DMS53 treated with DMSO at 0.1 percent for 48 hours (cell line): ENCODE results near the gene CALY.

Experiments used
- DNase-seq: peaks from one replicate; lab custom pipeline; 2025; ENCODE audit not compliant: unreplicated experiment; lab: John Stamatoyannopoulos, UW

Gene CALY

DNA sequence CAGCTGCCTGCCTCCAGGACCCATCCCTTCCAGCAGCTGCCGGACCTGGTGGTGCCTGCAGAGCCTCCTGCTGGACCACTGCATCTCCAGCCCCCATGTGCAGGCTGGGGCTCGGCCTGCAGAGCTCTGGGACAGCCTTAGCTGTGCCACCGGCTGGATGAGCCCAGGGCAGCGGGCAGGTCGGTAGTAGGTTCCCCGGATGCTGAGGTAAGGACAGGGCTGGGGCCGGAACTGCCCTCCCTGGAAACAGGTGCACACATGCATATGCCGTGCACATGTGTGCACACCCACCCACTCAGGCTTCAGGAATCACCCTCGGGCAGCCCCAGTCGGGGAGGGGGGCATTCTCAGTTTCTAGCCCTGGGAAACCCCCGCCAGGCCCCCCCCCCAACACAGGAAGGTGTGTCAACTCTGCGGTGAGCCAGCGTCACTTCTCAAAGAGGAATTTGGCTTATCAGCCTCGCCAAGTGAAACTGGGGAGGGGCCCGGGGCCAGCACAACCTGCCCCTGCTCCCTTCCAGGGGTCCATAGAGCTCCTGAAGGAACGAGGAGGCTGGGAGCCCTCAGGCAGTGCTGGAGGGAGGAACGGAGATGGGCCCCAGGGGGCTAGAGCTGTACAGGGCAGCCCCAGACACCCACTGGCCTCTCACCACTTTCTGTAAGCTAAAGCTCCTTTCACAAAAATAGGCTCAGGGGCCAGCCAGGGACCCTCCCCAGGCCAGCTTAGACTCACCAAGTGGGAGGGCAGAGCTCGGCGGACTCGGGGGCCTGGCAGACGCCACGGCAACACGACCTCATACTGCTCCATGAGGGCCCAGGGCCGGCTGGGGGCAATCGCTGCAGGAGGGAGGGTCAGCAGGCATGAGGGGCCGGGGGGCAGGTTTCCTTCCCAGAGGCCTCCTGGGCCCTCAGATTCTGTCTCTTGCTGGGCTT lies 61.7 kb downstream of the CALY start:
- no peak for DNase-seq
